GOT3 (cell line): ENCODE measurements around the gene PPM1F.
A peak's percentile ranks its signal among the peaks of the same experiment; 100 is the strongest.

ENCODE experiments used
- DNase-seq: peaks from one replicate; lab custom pipeline; 2025; ENCODE audit warnings: mixed read lengths; lab: John Stamatoyannopoulos, UW

The PPM1F gene

GRCh38 chr22:21952586-21953571 is at the start of gene PPM1F:
Gene PPM1F, minus strand, starts transcription at chr22:21952848. Its CDS starts 6,800 bp downstream, at chr22:21946048.
- DNase-seq, result peak; percentile 85

- DNase-seq, result no peak
These were observed 49.2 kb upstream of the PPM1F start for GRCh38 chr22:22001664-22002525.

DNA sequence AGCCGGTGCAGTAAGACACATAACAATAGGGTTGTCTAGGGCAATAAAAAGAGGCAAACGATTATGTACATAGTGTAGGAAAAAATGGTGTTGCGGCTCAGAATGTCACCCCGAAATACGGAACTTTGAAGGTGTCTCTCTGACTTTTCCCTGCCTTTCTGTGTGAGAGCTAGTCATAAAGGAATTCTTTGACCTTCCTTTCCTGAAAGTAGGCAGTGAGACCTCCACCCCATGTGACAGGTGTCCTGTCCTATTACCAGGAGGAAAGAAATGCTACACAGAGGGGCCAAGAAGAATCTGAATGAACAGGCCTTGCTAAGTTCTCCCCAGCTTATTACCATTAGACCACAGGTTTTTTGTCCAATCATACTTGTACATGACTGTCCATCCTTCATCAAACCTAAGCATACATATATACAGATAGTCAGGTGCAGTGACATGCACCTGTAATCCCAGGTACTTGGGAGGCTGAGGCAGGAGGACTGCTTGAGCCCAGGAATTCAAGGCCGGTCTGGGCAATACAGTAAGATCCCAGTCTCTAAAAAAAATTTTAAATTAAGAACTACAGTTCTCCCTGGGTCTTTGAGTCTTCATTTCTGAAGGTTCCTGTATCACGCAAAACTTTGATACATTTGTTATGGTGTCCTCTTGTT is 46.1 kb upstream of the PPM1F start:
- no peak for DNase-seq

DNA sequence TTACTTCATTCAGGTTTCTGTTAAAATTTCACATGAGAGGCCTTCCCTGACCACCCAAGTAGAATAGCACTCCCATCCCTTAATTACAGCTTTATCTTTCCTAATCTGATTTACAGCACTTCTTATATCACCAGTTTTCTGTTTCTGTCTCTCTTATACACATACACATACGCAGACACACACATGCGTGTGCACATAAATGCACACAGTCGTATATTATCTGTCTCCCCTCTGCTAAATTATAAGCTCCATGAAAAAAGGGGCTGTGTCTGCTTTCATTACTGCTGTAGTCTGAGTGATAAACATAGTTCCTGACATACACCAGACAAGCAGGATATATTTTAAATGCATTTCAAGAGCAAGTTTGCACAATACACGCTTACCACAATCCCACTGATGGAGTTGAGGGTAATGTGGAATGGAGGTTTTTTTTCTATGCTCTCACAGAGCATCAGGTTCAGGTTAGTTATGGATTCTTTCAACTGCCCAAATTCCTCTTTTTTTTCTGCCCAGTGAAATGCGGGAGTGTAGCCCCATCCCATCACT is 43.6 kb upstream of the PPM1F start:
- no peak for DNase-seq

- no peak for DNase-seq
These were observed 43.0 kb upstream of the PPM1F start for GRCh38 chr22:21995660-21996059.

DNA sequence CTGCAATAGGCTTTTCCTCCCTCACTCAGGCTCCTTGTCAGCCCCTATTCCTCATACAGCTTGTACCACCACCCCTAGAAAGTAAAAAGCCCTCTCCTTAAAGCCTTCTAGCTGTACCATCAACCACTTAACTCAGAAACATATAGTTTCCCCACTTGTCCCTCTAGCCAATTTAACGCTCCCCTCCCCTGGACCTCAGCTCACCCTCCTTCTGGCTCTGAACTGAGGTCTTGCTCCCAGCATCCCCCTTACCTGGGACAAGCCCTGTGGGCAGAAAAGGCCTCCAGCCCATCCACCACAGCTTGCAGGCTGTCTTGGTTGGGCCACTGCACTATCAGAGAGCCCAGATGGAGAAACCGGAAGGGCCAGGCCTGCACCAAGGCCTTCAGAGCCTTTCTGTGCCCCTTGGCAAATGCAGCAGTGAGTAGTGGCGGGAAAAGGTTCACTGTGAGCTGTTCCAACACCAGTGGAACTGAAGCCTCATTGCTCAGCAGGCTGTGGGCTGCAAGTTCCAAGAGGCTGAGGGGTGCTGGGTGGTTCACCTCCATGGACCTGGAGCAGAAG is 42.3 kb upstream of the PPM1F start:
- no peak for DNase-seq

- DNase-seq, result no peak
These were observed 40.1 kb upstream of the PPM1F start for GRCh38 chr22:21992593-21993237.

DNA sequence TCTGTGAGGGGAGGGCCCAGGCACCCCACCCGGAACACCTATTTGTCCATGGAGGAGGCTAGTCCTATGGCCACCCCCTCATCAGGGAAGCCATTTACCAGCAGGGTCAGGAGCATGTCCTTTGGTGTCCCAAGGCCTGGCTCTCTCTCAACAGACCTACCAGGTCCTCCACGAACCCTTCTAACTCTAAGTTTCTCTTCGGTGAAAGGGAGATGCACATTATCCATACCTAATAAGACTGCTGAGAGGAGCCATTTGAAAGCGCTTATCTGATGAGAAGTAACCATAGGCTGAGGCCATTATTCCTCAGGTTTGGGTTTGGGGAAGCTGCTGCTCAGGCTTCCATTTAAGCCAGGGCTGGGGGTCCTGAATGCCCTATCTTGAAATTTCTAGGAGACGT is 39.1 kb upstream of the PPM1F start:
- DNase-seq, result no peak

DNA sequence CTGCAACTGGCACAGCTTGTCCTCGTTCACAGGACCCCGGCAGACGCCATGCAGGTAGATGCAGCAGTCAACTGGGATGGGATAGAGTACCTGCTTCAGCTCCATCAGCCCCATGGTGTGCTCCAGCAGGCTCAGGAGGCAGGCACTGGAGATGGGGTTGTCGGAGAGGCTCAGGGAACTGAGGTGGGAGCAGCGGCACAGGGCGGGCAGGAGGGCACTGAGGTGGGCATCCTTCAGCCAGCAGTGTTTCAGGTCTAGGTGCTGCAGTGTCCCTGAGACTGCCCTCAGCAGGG is 38.6 kb upstream of the PPM1F start:
- DNase-seq, result no peak

DNA sequence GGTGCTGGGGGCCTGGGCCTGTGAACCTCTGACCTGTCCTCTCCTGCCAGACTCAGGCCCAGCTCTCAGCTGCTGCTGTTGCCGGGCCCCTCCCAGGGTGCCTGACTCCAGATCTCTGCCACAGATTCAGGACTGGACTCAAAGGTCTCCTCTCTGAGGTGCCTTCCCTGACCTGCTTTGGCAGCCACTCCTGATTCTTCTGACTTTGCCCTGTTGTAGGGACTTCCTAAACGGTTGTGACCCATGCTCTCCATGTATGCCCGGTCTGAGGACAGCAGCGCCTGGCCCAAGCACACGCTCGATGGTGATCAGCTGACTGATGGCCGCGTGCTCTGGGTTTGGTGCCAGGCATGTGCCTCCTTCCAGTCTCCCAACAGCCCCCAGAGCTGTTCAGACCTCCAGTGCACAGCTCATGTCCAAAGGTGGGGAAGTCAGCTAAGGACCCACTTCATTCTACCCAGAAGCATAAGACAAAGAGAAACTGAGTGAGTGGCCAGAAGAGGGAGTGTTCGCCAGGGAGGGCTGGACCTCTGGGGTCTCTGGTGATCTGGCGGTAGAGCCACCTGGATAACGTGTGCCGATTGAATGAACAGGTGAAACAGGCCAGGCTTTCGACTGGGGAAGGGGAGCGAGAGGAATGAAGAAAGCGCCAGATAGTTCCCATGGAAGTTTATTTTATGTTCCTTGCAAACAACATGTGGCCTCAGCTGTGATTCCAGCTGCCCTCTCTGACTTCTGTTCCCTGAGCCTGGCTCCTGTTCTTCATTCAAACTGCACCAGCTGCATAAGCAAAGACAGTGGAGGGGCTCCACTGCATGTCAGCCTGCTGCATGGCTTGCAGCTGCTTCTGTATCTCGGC is 38.0 kb upstream of the PPM1F start:
- no peak for DNase-seq

GRCh38 chr22:21989049-21989448 is 36.4 kb upstream of the PPM1F start:
- DNase-seq, result no peak

- DNase-seq, result no peak
These were observed 32.6 kb upstream of the PPM1F start for GRCh38 chr22:21985214-21985613.

DNA sequence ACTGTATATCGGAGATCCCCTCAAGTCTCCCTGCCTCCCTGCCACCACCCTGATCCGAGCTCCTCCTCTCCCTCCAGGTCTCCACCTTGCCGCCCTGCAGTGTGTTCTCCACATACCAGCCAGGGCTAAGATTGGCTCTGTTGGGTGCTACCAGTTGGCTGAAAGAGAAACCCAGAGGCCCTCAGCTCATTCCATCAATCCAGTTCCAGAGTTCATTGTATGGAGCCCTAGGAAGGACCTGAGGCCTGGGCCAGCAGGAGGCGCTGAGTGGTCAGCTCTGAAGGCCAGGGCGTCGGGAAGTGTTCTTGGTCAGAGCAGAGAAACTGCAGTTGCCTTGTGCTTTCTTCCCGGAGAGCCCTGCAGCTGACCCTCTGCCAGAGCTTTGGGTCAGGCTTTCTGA is 32.1 kb upstream of the PPM1F start:
- no peak for DNase-seq

DNA sequence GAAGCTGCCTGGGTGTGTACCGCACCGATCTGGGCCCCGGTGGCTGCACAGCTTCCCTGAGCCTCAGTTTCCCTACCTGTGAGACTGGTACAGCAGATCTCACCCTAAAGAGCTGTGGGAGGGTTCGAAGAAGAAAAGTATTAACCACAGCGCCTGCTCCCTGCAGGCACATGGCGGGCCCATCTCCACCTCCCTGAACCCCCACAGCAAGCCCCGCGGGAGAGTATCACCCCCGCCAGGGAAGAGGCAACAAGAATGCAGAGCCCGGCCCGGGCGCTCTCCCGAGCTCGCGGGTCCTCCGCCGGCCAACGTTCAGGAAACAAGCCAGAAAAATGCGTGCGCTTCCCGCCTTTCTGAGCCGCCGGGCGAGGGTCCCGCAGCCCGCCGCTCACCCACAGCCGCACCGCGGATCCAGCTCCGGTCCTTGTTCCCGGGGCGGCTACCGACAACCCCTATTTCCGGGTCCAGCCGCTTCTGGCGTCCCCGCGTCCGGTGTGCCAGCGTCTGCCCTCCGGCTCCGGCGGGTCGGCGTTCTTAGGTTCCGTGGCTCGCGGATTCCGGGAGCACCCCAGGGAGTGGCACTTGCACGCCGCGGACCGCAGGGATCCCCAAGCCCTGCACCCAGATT is 29.8 kb upstream of the PPM1F start, which contains the start of gene TOP3B:
Gene TOP3B, minus strand, starts transcription at position 450 of the 628 bp plus-strand sequence. CDS start 7,078 bp downstream, outside the sequence.
- peak; percentile 18 for DNase-seq

DNA sequence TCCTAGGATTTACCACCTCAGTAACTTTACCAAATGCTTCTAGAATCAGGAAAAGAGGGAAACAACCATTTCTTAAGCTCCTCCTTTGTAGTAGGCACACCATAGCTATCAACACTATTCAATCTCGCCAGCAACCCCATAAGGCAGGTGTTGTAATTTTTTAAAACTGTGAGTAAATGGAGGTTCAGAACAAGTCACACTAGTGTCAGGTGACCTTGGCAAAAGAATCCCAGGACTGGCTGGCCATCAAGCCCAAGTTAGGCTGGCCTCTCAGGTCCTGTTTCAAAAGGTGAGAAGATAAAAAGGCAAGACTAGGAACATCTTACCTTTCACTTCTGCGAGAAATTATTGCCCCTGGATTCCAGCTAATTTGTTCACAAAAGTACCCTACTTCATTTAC is 29.2 kb upstream of the PPM1F start:
- DNase-seq, result no peak

DNA sequence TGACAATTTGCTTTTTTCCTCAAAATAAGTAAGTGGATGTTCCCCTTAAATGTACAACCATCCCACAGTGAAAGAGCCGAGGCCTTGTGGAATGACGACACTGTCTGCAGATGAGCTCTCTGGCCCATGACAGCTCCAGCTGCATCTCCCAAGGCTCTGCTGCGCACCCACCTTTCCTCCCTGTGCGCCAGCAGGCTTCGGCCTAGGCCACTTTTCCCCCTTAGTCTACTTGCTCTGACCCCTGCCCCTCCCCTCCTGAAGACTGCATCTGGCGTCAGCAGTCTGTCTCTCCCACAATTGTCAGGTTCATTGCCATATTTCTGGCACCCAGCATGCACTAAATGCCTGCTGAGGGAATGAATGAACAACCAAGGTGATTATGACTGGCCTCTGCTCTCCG is 27.9 kb upstream of the PPM1F start:
- DNase-seq, result no peak

DNA sequence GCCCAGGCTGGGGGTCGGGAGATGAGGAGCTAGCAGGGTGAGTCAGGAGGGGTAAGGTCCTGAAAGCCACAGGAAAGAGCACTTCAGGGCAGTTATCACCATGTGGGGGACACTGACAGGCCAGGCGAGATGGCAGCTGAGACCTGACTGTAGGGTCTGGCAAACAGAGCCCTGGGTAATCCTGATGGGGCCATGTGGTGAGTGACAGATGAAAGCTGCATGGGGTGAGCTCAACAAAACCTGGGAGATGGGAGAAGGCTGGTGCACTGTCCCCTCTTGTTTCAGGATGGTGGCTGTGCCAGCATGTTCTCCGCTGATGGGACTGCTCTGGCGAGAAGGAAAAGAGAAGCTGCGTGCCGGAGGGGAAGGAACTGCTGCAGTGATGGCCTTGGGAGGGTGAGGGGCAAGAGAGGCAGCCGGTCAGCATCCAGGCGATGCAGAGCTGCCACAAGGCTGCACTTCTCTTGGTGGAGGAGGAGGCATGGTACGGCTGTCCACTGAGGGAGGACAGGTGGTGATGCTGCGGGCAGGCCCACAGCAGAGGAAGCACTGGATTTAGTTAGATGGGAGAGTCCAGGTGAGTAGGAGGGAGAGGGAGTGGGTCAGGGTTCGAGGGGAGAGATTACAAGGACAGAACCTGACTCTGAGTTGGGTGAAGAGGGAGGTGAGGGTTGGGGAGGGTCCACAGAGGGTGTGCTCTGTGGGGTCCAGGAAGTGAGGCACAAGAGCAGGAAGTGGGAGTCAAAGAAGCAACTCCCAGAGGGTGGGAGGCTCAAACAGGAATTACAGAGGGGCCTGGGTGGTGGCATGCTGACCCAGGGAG is 26.1 kb upstream of the PPM1F start:
- DNase-seq, result no peak

DNA sequence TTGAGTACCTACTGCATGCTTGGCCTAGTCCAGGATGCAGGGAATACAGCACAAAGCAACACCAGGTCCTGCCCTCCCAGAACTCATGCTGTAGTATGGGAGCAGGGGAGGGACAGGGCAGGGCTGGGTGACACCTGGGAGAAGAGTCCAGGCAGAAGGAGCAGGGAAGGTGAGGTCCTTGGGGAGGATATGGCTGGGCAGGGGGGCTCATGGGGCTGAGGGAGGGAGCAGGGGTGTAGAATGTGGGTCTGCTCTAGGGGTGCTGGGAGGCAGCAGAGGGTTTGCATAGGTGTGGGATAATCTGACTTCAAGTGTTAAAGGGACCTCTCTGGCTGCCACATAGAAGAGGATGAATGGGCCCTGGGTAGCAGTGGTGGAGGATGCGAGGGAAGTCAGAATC is 25.2 kb upstream of the PPM1F start:
- no peak for DNase-seq

DNA sequence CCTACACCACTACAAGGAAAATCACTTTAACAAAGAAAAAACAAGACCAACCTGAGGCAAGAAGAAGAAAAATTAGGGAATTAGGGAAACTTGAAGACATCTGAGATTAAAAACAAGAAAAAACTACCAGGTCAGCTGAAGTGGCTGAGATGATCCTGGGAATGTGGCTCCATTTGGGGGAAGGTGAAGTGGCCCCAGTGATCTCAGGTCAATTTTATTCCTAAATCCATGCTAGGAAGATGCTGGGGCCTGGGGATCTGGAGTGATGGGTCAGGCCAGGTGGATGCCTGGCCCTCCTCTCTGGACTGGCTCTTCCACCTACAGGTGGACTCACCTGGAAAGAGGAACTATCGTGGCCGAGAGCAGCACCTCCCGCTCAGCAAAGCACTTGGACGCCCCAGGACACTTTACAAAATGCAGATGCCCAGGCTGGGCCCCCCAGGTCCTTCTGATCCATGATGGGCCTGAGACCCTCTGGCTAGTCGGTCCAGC is 23.3 kb upstream of the PPM1F start:
- no peak for DNase-seq
